T-helper 22 cell (primary cell): Measurements from ENCODE around the gene TNRC6B.
"Not testable (repeated sequence)": the region's sequence is repeated elsewhere in the genome, so short reads cannot be mapped to it uniquely, and the experiment has no call there.

ENCODE experiments used
- DNase-seq: peaks from one replicate; pipeline ENCODE4 v3.0.0-alpha.2; 2020; ENCODE audit warnings: low read depth

TNRC6B gene

GRCh38 chr22:40367342-40367741 is 189.6 kb downstream of the TNRC6B start:
- no peak for DNase-seq

GRCh38 chr22:40368016-40368415 is 190.3 kb downstream of the TNRC6B start:
- DNase-seq, result no peak

- DNase-seq, result no peak
Observed at GRCh38 chr22:40368836-40369235, 191.1 kb downstream of the TNRC6B start.

- DNase-seq, result no peak
Observed at GRCh38 chr22:40374567-40374966, 196.8 kb downstream of the TNRC6B start.

- no peak for DNase-seq
Observed at GRCh38 chr22:40376149-40376548, 198.4 kb downstream of the TNRC6B start.

- no peak for DNase-seq
Observed at GRCh38 chr22:40377931-40378330, 200.2 kb downstream of the TNRC6B start.

- not testable (repeated sequence) for DNase-seq
Observed at GRCh38 chr22:40378448-40378847, 200.7 kb downstream of the TNRC6B start.

- no peak for DNase-seq
Observed at GRCh38 chr22:40381461-40381860, 203.7 kb downstream of the TNRC6B start.

- DNase-seq, result no peak
Observed at GRCh38 chr22:40383905-40384304, 206.2 kb downstream of the TNRC6B start.

GRCh38 chr22:40385036-40385782 is 207.5 kb downstream of the TNRC6B start:
- no peak for DNase-seq
